Central memory CD4-positive, alpha-beta T cell (primary cell): Measurements from ENCODE around the gene PEPD.

Source experiments
- DNase-seq: peaks from one replicate; pipeline ENCODE4 v3.0.0; 2022

Gene PEPD

DNA sequence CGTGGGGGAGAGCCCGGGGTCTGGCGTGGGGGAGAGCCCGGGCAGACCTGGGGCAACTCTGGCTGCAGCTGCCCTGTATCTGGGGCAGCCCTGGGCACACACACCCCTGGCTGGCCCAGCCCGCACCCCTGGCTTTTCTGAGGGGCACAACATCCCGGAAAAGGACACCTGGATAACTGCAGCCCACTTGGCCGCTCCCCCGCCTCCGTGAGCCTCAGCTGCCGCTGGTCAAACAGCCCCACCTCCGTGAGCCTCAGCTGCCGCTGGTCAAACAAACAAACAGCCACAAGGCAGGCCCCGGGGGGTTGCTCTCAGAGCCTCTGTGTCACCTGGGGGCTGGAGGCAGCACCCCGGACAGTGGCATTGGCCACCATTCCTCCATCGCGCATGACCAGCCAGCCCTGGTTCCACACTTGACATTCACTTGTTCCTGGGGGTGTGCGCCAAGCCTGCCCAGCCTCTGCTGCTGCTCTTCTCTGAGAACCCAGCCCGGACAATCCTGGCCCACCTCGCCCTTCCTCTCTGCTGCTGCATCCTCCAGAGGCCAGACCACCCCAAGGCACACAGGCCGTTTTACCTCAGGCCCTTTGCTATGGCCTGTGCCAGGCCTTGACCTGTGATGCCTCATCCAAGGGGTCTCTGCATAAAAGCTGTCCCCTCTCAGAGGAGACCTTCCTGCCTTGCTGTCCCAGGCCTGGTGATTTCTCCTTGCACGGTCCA lies 128.1 kb downstream of the PEPD start:
- no peak for DNase-seq

DNA sequence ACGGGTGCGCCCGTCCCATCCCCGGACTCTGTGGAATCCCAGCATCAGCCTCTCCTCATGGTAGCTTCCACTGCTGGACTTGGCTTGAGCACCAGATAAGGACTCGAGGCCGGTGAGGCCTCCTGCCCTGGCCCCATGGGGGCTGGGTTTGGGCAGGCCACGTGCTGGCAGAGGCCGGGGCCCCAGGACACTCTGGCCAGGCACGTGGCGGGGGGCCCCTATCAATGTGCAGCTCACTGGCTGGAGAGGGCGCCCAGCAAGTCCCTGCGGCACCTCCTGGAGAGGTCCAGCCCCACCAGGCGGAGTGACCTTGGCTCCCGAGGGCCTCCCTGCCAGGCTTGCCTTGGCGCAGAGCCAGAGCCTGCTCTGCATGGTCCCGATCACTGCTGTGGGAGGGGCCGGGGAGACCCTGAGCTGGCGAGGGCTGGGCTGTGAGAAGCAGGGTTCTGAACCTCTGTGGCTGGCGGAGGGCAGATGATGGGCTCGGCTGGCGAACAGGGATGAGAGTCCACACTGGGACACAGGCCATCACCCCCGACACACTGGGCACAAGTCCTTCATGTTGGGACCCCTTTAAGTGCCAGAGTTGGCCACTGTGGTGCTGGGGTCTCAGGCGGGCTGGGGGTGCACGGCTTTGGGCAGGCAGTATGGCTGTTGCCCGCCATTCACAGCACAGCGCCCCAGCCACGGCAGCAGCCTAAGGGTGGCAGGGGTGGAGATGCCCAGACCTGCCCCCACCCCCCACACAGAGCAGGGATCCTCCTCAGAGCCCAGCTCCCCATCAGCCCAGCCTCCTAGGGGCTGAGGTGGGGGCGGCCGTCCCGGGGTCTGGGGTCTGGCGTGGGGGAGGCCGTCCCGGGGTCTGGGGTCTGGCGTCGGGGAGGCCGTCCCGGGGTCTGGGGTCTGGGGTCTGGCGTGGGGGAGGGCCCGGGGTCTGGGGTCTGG lies 129.0 kb downstream of the PEPD start:
- DNase-seq = no peak

DNA sequence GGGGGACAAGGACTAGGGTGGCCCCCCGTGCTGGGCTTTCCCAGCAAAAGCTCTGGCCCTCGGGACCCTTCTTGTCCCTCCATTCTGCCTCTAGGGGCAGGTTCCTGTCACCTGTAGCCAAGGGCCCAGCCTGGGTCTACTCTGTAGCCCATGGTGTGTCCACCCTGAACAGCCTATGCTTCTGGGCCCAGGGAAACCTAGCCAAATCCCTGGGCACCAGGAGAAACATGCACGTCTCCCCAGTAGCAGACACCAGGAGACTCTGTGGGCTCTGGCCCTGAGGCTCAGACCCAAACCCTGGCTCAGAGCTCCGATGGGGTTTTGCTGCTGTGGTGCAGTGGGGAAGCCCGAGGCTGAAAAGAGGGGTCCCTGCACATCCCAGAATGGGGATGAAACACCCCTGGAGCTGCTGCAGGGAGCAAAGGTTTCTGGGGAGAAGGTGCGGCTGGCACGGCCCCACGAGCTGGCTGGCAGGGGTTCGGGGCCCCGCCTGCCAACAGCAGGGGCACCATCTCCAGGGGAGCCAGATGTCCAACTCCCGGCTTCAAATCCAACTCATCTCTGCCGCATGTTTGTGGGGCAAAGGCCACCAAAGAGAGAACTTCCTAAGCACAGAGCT lies 129.9 kb downstream of the PEPD start:
- no peak for DNase-seq

DNA sequence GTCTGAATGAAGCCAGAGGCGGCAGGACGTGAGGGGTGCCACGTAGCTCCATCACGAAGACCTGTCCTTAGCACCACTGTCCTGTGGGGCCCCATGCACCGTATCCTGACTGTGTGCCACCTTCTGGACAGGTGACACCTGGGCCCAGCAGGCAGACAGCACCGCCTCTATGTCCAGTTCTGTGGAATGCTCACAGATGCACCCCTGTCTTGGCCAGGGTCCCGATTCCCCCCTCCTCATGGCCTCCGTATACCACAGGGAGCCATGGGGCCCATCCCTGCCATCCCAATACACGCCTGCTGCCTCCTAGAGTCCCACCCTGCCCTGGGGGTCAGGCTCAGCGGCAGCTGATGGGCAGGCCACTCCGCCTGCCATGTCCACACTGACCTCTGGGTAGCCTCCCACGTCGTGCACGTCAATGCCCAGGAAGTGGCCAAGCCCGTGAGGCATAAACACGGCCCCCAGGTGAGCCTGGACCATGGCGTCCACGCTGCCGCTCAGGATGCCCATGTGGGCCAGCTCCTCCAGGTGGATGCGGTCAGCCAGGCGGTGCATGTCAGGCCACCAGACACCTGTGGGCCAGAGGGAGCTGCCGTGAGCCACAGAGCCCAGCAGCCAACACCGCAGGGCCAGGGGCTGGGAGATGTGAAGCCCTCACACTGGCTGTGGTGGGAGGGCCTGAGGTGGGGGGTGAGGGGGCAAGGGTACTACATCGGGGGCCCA lies 130.5 kb downstream of the PEPD start:
- DNase-seq = no peak

DNA sequence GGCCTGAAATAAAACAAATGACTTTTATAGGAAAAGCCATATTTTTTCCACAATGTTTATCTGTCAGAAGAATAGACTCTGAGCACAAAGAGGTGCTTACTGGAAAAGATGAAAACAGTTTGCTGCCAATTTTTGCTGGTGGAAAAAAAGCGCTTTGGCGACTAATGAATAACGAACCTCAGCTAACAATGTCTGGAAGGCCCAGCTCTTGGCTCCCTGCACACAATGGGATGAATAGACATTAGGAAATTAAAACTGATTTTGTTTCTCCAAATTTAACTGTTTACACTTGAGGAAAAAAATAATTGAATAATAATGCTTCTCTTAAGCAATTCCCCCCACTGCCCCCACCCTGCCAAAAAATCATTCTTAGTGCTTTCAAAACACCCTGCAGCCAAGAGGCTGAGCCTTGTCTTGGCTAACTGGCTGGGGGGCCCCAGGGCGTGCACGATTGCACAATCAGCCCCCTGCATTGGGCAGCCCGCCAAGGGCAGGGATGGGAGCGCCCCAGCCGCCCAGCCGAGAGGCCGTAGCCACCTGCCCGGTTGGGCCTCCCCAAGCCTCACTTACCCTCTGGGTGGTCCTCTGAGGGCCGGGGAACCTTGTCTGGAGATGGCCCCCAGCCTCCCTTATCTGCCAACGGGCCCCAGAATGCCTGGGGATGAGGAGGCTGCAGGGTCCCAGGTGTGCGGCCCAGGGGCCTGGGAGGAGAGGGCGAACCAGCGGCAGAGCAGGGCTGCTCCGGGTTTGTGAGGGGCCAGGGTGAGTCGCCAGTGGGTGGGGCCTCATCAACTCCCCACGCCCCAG lies 131.3 kb downstream of the PEPD start:
- no peak for DNase-seq

DNA sequence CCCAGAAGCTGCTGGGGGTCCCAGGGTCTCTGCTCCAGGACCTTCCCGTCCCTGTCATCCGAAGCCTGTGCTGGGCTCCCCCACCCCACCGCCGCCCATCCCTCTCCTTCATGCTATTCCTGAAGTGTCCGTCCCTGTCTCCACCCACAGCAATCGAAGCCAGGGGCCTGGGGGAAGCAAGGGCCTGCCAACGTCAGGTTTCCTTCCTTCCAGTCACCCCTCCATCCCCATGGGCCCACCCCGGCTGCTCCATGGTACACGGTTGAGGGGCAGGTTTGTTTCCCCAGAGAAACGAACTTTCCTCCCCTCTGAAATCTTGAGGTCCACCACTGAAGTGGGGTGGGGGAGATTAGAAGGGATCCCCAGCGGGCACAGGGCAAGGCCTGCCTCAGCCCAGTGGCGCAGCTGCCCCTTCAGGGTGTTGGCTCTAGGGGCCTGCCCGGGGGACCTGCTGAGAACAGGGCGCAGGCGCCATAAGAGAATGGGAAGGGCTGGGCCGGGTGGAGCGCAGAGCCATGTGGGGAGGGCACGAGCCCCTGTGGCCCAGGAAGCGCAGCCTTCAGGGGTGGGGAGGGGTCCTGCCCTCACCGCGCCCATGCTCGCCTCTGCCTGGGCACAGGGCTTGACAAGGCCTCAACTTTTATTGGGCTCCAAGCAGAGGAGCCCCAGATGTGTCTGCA lies 132.0 kb downstream of the PEPD start:
- no peak for DNase-seq

DNA sequence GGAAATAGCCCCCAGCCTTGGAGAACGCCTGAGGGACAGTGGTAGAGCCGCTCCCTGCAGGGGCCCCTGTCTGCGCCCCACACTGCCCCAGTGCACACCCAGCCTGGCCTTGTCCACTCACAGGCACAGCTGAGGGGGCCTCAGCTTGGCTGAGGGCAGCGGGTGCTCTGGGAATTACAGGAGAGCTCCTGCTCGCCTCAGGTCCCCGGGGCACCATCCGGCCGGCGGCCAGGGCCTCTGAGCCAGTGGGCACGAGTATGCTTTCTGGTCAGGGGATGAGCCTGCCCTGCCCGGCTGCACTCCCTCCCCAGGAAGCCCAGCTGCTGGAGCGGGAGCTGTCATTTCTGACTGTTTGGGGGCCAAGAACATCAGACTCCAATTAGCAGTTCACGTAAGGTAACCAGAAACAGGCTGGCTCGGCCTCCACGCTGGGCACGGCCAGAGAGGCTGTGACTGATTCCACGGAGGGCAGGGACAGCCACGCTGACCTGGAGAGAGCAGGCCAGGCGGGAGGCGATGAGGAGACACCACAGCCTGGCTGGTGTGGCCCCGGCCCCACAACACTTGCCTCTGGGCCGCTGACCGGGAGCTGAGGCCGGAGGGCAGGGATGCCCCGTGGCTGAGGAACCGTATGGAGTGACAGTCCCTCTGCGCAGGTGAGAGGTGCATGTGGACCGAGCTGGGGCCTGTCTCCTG lies 132.7 kb downstream of the PEPD start:
- DNase-seq = no peak

DNA sequence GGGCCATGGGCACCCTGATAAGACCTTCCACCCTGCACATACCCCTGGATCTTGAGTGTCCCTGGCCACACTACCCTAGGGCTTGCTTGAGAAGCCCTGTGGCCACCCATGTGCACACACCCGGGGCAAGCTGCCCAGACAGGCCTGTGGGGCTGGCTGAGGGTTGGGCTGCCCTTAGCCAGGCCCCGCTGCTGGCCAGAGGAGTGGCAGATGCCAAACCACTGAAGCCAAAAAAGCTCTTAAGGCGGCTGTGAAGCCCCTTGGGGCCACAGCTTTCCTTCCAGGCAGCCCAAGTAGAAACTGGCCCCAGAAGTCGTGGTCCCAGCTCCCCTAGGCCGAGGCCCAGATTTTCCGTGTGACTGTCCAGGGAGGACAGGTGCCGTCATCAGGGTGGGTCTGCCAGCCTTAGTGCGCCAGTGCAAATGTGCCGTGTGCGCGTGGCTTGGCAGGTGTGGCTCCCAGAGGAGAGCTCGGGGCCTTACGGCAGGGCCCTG lies 133.3 kb downstream of the PEPD start:
- DNase-seq = no peak

DNA sequence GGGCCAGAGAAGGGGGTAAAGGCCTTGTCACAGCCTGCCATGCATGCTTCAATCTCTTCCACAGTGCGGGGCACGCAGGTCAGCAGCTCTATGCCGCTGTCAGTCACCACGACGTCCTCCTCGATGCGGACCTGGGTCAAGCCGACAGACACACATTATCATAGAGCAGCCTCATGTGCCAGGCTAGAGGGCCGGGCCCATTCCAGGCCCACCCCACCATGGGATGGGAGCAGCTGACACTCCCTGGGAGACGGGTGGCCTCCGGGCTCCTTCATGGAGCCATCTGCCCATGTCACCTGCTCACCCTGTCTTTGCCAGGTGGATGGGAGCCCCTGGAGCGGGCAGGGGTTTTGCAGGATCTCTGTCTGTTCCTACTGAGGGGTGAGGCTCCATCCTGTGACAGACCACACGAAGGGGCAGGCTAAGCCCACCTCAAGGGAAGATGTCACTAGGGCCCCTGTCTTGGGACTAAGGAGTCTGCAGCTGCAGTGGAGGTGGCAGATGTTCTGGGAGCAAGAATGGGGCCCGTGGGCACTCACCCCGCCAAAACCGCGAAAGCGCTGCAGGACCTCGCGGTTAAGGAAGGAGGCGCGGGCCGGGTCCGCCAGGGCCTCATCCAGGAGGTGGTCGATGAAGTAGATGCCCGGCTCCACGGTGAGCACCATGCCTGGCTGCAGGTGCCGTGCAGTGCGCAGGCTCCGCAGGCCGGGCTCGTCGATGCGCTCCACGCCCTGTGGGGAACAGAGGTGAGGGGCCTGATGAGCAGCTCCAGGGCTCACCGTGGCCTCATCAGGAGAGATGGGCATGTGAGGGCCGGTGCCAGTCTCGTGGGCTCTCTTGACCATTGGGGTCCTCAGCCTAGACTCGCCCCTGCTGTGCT lies 134.0 kb downstream of the PEPD start:
- DNase-seq = no peak

DNA sequence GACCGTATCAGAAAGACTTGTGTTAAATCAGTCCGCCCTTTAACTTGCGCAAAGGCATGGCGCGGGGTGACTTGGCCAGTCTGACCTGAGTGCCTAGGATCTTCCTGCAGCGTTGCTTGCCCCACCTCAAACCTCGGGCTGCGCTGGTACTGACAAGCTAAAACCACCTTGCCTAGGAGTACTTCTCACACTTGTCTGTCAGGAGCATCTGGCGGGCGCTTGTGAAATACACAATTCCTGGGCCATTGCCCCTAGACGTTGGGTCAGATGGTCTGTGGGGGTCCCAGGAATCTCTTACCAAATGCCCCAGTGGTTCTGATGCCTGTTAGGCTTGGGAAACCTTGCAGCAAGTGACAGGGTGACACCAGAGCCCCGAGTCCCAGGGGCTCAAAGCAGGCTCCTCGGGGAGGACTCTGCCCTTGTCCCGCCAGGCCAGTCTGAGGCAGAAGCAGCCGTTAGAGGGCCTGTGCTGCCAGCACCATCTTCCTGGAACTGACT lies 135.2 kb downstream of the PEPD start:
- DNase-seq = no peak

DNA sequence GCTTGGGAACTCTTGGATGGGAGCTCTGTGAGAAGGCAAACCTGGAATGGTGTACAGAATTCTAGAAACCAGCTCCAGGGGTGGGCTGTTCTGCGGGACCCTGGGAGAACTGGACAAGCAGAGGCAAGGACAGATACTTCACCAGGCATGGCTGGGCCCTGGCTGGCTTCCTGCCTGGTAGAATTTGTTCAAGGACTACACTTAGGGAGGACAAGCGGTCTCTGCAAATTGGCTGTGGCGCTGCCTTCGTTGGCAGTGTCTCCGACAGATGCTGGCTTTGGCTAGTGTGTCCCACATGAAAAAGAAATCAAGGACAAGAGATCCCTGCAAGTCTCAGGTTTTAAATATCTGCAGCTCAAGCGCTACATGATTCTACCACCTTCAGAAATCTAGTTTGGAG lies 135.6 kb downstream of the PEPD start:
- no peak for DNase-seq

DNA sequence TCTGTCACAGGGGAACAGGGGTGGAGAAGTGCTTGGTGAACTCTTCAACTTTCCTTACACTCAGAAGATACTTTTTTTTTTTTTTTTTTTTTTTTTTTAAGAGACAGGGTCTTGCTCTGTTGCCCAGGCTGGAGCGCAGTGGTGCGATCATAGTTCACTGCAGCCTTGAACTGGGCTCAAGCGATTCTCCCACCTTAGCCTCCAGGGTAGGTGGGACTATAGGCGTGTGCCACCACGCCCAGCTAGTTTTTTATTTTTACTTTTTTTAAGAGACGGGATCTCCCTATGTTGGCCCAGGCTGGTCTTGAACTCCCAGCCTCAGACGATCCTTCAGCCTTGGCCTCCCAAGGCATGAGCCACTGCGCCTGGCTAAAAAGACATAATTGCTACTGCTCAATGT lies 136.6 kb downstream of the PEPD start:
- no peak for DNase-seq

DNA sequence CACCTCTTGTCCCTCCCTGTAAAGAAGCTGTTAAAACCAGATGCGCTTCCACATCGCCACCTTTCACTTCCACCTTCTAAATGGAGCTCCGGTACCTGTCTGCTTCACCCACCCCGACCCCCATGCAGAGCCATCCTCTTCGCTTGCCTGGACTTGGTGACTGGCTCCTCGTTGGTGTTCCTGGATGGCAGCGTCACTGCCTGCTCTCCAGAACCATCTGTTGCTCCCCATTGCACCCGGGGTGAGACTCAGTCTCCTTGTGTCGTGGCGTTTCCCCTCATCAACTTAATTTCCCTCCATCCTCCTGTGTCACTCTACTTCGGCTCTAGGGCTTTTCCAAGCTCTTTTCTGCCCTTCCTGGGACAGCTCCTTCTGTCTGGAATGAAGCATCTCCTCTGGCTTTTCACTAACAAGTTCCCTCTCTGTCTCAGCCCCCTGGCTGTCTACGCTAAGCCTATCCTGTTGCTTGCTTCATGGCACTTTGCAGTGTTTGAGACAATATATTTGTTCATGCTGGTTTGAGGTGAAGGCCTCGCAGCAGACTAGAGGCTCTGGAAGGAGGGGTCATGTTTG lies 137.8 kb downstream of the PEPD start:
- no peak for DNase-seq

DNA sequence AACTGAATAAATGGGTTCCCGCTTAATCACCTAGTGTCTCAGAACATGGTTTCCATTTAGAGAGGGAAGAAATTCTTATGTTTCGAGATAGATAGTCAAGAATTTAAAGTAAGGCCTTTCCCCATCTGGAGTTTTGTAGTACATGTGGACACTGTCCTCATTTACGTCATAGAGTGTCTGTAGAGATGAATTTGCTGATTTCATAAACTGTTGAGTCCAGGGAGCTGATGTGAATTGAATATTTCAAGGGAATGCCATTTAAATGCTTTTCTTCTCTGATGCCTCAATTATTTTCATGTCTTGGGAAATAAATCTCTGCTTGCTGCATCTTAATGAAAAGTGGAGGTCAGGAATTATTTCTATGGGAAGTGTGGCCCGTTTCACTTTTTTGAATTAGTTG lies 138.6 kb downstream of the PEPD start:
- DNase-seq = no peak

DNA sequence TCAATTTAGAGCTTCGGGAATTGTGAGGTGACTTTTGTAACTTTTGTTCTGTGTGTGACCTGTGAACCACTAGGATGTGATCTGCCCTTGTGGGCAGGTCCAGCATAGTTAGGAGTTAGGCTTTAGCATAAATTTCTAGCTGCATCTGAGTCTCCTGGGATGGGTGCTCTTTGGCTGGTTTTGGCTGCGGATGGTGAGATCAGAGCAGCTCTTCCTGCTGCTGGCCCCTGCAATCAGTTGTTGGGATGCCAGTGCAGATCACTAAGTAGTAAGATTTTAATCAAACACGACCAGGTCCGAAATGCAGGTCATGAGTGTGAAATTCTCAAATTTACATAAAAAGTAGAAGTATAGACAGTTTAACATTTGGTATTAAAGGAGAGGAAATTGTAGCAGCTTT lies 139.6 kb downstream of the PEPD start:
- DNase-seq = no peak

DNA sequence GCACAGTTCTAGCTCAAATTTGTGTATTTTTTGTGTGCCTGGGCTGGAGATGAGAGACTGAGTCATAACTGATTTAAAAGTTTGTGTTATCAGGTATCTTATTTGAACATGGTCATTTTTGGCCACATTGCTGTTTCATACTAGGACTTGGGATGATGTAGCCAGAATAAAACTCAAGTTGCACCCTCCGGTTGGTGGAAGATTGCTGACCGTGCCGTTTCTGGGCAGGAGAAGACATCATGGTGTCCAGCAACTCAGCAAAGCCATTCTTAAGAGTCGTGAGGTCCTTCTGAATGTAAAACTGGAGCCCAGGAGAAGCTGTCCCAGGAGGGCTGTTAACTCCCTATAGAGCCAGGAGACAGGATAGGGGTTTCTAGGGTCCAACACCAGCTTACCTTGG lies 140.5 kb downstream of the PEPD start:
- no peak for DNase-seq

DNA sequence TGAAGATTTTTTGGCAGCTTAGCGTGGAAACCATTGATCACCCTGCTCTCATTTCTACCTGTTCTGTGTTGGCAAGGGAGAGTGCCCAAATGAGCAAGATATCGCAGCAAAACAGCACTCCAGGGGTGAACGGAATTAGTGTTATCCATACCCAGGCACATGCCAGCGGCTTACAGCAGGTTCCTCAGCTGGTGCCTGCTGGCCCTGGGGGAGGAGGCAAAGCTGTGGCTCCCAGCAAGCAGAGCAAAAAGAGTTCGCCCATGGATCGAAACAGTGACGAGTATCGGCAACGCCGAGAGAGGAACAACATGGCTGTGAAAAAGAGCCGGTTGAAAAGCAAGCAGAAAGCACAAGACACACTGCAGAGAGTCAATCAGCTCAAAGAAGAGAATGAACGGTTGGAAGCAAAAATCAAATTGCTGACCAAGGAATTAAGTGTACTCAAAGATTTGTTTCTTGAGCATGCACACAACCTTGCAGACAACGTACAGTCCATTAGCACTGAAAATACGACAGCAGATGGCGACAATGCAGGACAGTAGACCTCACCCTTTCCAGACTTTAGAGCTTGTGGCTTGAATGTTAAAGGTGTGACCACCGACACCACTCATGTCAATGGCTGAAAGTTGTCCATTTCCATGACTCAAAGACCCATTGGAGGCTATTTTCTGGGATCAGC lies 142.3 kb downstream of the PEPD start:
- DNase-seq = no peak
